B cell (primary cell): ENCODE results near the gene SGF29. TPM values are rescaled to one million over a fixed set of nuclear protein-coding genes. Genes with fewer than 3 reads are reported as not detected.

Experiments
- ATAC-seq: fragments of 200-7000 bp; cut with Tn5 transposase; one replicate; pipeline ENCODE4 v1.10.0; 2021; ENCODE audit warnings: low read depth, mild to moderate bottlenecking, moderate number of reproducible peaks, moderate library complexity
- CTCF ChIA-PET: fragments of 350-600 bp; sonication (Branson Sonifier 250); formaldehyde crosslinking; loops from one replicate; lab custom pipeline; 2021; ENCODE audit warnings: antibody characterized with exemption, inconsistent platforms; lab: Charles Lee
- POLR2A ChIA-PET: fragments of 350-600 bp; sonication (Branson Sonifier 250); formaldehyde crosslinking; loops from one replicate; lab custom pipeline; 2021; ENCODE audit warnings: antibody characterized with exemption; lab: Charles Lee
- DNase-seq: peaks from one replicate; pipeline ENCODE4 v3.0.0; 2013
- H2AFZ ChIP-seq: 2 replicates; pipeline ENCODE4 v1.6.1; 2012; ENCODE audit warnings: mild to moderate bottlenecking, low read depth, low read length; ENCODE audit not compliant: insufficient read depth, poor library complexity, severe bottlenecking
- H3K27ac ChIP-seq, 2 donors: 1 replicate in 1 of 2; 2 replicates in 1 of 2; pipeline ENCODE4 v1.5.1; 2012 to 2013; ENCODE audit warnings: low read length in 2 of 2, mild to moderate bottlenecking in 2 of 2, moderate library complexity in 1 of 2
- H3K27me3 ChIP-seq, 4 experiments: fragments of 200-600 bp in 1 of 4; sonication (generic) in 1 of 4; replicated peaks in 1 of 4; 1 replicate in 2 of 4; 2 replicates in 2 of 4; pipeline versions ENCODE4 v1.6.1 to v1.7.0; 2013 to 2016; ENCODE audit warnings: low read length in 3 of 4, mild to moderate bottlenecking in 2 of 4, mixed read lengths in 1 of 4, moderate library complexity in 1 of 4; ENCODE audit not compliant: insufficient read depth in 4 of 4, control insufficient read depth in 3 of 4; ENCODE audit errors: control extremely low read depth in 1 of 4
- H3K36me3 ChIP-seq, 2 experiments: replicated peaks in 1 of 2; 1 replicate in 1 of 2; 2 replicates in 1 of 2; pipeline versions ENCODE4 v1.6.1 to v1.7.1; 2013; ENCODE audit warnings: low read length in 1 of 2; ENCODE audit not compliant: insufficient read depth in 2 of 2, control insufficient read depth in 1 of 2; ENCODE audit errors: control extremely low read depth in 1 of 2, extremely low read depth in 1 of 2
- H3K4me1 ChIP-seq, 2 donors: fragments of 200-600 bp in 1 of 2; sonication (generic) in 1 of 2; 1 replicate in 1 of 2; 2 replicates in 1 of 2; pipeline versions ENCODE4 v1.5.1 to v1.6.1; 2013 to 2017; ENCODE audit warnings: low read length in 2 of 2; ENCODE audit not compliant: control insufficient read depth in 2 of 2, insufficient read depth in 2 of 2
- H3K4me2 ChIP-seq: replicated peaks from 2 replicates; pipeline ENCODE3; 2012; ENCODE audit warnings: mild to moderate bottlenecking, low read depth, low read length; ENCODE audit not compliant: poor library complexity, severe bottlenecking
- H3K4me3 ChIP-seq, 5 experiments: fragments of 200-600 bp in 1 of 5; sonication (generic) in 1 of 5; 1 replicate in 3 of 5; 2 replicates in 2 of 5; pipeline versions ENCODE4 v1.5.1 to v1.7.0; 2011 to 2016; ENCODE audit warnings: low read length in 4 of 5, mild to moderate bottlenecking in 4 of 5, low read depth in 2 of 5, control low read depth in 1 of 5, moderate library complexity in 1 of 5; ENCODE audit not compliant: insufficient read depth in 1 of 5; ENCODE audit errors: control extremely low read depth in 1 of 5, extremely low read depth in 1 of 5
- H3K79me2 ChIP-seq: fragments of 200-600 bp; sonication (generic); one replicate; pipeline ENCODE4 v1.6.0; 2016; ENCODE audit warnings: low read length; ENCODE audit not compliant: control insufficient read depth, insufficient read depth
- H3K9ac ChIP-seq: fragments of 200-600 bp; sonication (generic); 2 replicates; pipeline ENCODE4 v1.6.1; 2017; ENCODE audit warnings: mild to moderate bottlenecking, low read length, moderate library complexity
- H3K9me3 ChIP-seq, 3 donors: one replicate each; pipeline versions ENCODE4 v1.6.1 to v1.7.1; 2013; ENCODE audit warnings: low read length in 2 of 3; ENCODE audit not compliant: control insufficient read depth in 2 of 3, insufficient read depth in 1 of 3; ENCODE audit errors: control extremely low read depth in 1 of 3
- H4K20me1 ChIP-seq: 2 replicates; pipeline ENCODE4 v1.6.0; 2012; ENCODE audit warnings: mild to moderate bottlenecking, low read length; ENCODE audit not compliant: insufficient read depth, control insufficient read depth, poor library complexity, severe bottlenecking
- H3K27ac Mint-ChIP-seq: one replicate; pipeline ENCODE4 v1.8.0; 2021; ENCODE audit warnings: mixed read lengths
- H3K27me3 Mint-ChIP-seq: one replicate; pipeline ENCODE4 v1.8.0; 2021; ENCODE audit warnings: mixed read lengths
- H3K4me1 Mint-ChIP-seq: one replicate; pipeline ENCODE4 v1.8.0; 2021; ENCODE audit warnings: mixed read lengths
- H3K4me3 Mint-ChIP-seq: one replicate; pipeline ENCODE4 v1.8.0; 2021; ENCODE audit warnings: mixed read lengths
- H3K9me3 Mint-ChIP-seq: one replicate; pipeline ENCODE4 v1.8.0; 2022; ENCODE audit warnings: mixed read lengths; ENCODE audit not compliant: insufficient read depth
- EZH2 ChIP-seq: IDR thresholded peaks from 2 replicates; pipeline ENCODE4 v1.6.1; 2012; ENCODE audit warnings: borderline replicate concordance, low read depth, mild to moderate bottlenecking, moderate library complexity, low read length; ENCODE audit not compliant: insufficient read depth, poor library complexity, severe bottlenecking
- WGBS: methylation state at CpG from one replicate; pipeline ENCODE4 v1.1.5; 2013; ENCODE audit warnings: missing lambda C conversion rate; ENCODE audit not compliant: insufficient coverage; 5-methylcytosine and 5-hydroxymethylcytosine counted together
- intact Hi-C: fragments of 100-400 bp; cut with micrococcal nuclease; formaldehyde crosslinking; loops from one replicate; pipeline ENCODE4 v1.10.0; 2022
- polyA plus RNA-seq: library from polyadenylated mRNA; depleted of rRNA; stranded (reverse); fragments of >200 nt; gene quantifications from 2 replicates; pipeline ENCODE4 v1.2.3, GENCODE V29; 2012
- total RNA-seq, 2 donors: library from RNA; stranded (reverse); fragments of 120-200 nt in 1 of 2; gene quantifications; 1 replicate in 1 of 2; 2 replicates in 1 of 2; pipeline versions ENCODE4 v1.2.3 to v1.2.4, GENCODE V29; 2013 to 2022
- TF ChIP-seq, protein P1 (sequence below): fragments of 200-600 bp; IDR thresholded peaks from one replicate; pipeline ENCODE4 v1.8.0; 2022; ENCODE audit warnings: antibody characterized with exemption, mild to moderate bottlenecking

The SGF29 gene
- total and polyA plus RNA-seq, 2 donors (not counting 1 experiment from before 2014, with no cell fraction given), result 24.0 to 52.9 TPM

DNA sequence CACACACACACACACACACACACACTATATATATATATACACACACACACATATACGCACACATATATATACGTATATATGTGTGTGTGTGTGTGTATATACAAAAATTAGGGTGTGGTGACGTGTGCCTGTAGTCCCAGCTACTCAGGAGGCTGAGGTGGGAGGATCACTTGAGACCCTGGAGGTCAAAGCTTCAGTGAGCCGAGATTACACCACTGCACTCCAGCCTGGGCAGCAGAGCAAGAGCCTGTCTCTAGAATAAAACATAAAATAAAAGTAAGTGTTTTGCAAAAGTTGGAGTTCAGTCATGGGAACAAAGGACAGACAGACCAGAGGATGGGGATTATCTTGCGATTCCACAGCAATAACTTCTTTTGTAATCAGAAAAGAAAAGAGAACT lies 25.7 kb upstream of the SGF29 start:
- no peak overlapping the region for H3K4me3 ChIP-seq
- TF ChIP-seq EZH2, result no peak
- TF ChIP-seq, protein P1, sequence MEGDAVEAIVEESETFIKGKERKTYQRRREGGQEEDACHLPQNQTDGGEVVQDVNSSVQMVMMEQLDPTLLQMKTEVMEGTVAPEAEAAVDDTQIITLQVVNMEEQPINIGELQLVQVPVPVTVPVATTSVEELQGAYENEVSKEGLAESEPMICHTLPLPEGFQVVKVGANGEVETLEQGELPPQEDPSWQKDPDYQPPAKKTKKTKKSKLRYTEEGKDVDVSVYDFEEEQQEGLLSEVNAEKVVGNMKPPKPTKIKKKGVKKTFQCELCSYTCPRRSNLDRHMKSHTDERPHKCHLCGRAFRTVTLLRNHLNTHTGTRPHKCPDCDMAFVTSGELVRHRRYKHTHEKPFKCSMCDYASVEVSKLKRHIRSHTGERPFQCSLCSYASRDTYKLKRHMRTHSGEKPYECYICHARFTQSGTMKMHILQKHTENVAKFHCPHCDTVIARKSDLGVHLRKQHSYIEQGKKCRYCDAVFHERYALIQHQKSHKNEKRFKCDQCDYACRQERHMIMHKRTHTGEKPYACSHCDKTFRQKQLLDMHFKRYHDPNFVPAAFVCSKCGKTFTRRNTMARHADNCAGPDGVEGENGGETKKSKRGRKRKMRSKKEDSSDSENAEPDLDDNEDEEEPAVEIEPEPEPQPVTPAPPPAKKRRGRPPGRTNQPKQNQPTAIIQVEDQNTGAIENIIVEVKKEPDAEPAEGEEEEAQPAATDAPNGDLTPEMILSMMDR, result no peak
- H3K27ac ChIP-seq, result no peak overlapping the region
- DNase-seq (no peak), ATAC-seq (no peak)
- H3K36me3 ChIP-seq, result no peaks in the 10 kb centered on the region
- Mint-ChIP-seq H3K9me3 (no peaks in the 10 kb centered on the region), H3K4me3 (no peak overlapping the region), H3K27ac (no peak overlapping the region), H3K27me3 (peaks cover 2% of the 10 kb centered on the region), H3K4me1 (peaks cover 5% of the 10 kb centered on the region)
- H3K4me1 ChIP-seq, result no peaks in the 10 kb centered on the region
- H3K79me2 ChIP-seq, result no peaks in the 10 kb centered on the region
- POLR2A ChIA-PET, result no interaction called here
- no peak overlapping the region for H3K9ac ChIP-seq
- intact Hi-C loops, result no loop called here
- H3K9me3 ChIP-seq, result no peaks in the 10 kb centered on the region
- CTCF ChIA-PET, result no interaction called here
- no peaks in the 10 kb centered on the region for H4K20me1 ChIP-seq
- no peak overlapping the region for H3K4me2 ChIP-seq
- no CpG with 5 or more reads among the region's 5 CpGs for WGBS
- no peaks in the 10 kb centered on the region for H3K27me3 ChIP-seq
- H2AFZ ChIP-seq, result no peak overlapping the region

- no peak overlapping the region for H3K27ac ChIP-seq
- H4K20me1 ChIP-seq, result no peaks in the 10 kb centered on the region
- no peaks in the 10 kb centered on the region for H3K9me3 ChIP-seq
- DNase-seq (no peak), ATAC-seq (no peak)
- no peaks in the 10 kb centered on the region for H3K36me3 ChIP-seq
- Mint-ChIP-seq H3K27ac (no peak overlapping the region), H3K27me3 (no peaks in the 10 kb centered on the region), H3K9me3 (no peaks in the 10 kb centered on the region), H3K4me3 (no peak overlapping the region), H3K4me1 (peaks cover 3% of the 10 kb centered on the region)
- no peak overlapping the region for H3K9ac ChIP-seq
- intact Hi-C loops, result no loop called here
- no peaks in the 10 kb centered on the region for H3K79me2 ChIP-seq
- H3K27me3 ChIP-seq, result no peaks in the 10 kb centered on the region
- no peaks in the 10 kb centered on the region for H3K4me1 ChIP-seq
- 95% methylated on average over 5 of the region's 5 CpGs for WGBS
- ChIA-PET CTCF (no interaction called here), POLR2A (no interaction called here)
- H3K4me2 ChIP-seq, result no peak overlapping the region
- TF ChIP-seq EZH2, result no peak
- TF ChIP-seq, protein P1, result no peak
- no peak overlapping the region for H3K4me3 ChIP-seq
- no peak overlapping the region for H2AFZ ChIP-seq
Observed at GRCh38 chr16:28528463-28528867, 25.3 kb upstream of the SGF29 start.
